Activated T-helper 2 cell treated with anti-CD3 and anti-CD28 coated beads, Interferon-gamma antibody, Interleukin-2, Interleukin-4, amounts not matched to agents 10 μg/mL and 5 μg/mL and 100 μg/mL, durations not matched to agents 14 hours and 24 hours and 36 hours (primary cell): ENCODE measurements around the gene EMC8. TPM values are rescaled to one million over a fixed set of nuclear protein-coding genes. Genes with fewer than 3 reads are reported as not detected.

Experiments
- DNase-seq: peaks from one replicate; pipeline ENCODE4 v3.0.0; 2021; ENCODE audit warnings: low spot score
- H3K27ac Mint-ChIP-seq: one replicate; pipeline ENCODE4 v1.8.0; 2021; ENCODE audit warnings: mixed read lengths
- H3K27me3 Mint-ChIP-seq: one replicate; pipeline ENCODE4 v1.8.0; 2021; ENCODE audit warnings: low read depth, mixed read lengths
- H3K36me3 Mint-ChIP-seq: one replicate; pipeline ENCODE4 v1.8.0; 2021; ENCODE audit warnings: low read depth, mixed read lengths
- H3K4me1 Mint-ChIP-seq: one replicate; pipeline ENCODE4 v1.8.0; 2021; ENCODE audit warnings: low read depth, mixed read lengths
- H3K4me3 Mint-ChIP-seq: one replicate; pipeline ENCODE4 v1.8.0; 2021; ENCODE audit warnings: low read depth, mild to moderate bottlenecking, moderate library complexity, mixed read lengths
- H3K9me3 Mint-ChIP-seq: one replicate; pipeline ENCODE4 v1.8.0; 2021; ENCODE audit warnings: mixed read lengths
- intact Hi-C: fragments of 100-400 bp; cut with micrococcal nuclease; formaldehyde crosslinking; loops from one replicate; pipeline ENCODE4 v1.15.1; 2023
- total RNA-seq: library from RNA; stranded (reverse); gene quantifications from 2 replicates; pipeline ENCODE4 v1.2.3, GENCODE V29; 2022

The EMC8 gene
- total RNA-seq, 1 donor from 2014 or later = 40.2 TPM

- no peaks in the 10 kb centered on the region for H3K27me3 Mint-ChIP-seq
- H3K9me3 Mint-ChIP-seq = no peaks in the 10 kb centered on the region
- no peaks in the 10 kb centered on the region for H3K36me3 Mint-ChIP-seq
- H3K4me3 Mint-ChIP-seq = no peak overlapping the region
- no peak overlapping the region for H3K27ac Mint-ChIP-seq
- intact Hi-C loops = no loop called here
- H3K4me1 Mint-ChIP-seq = no peaks in the 10 kb centered on the region
- no peak for DNase-seq
Observed at GRCh38 chr16:85765767-85766166, 33.6 kb downstream of the EMC8 start.

DNA sequence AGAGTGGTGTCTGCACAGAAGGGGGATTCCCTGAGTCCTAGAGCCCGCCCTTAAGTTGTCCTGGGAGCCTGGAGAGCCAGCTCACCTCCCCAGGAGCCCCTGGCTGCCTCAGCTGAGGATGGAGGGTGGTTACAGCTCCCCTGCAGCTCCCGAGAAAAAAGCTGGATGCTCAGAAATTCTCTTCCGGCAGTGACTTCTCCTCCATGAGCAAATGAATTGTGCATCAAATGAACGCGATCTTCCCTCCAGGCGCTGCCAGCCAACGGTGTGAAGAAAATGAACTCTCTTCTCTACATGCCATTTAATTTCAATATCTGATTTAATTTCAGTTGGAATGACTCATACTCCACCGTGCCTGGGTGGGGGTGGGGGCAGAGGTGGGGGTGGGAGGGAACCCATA is 34.1 kb downstream of the EMC8 start:
- DNase-seq = no peak
- no peaks in the 10 kb centered on the region for H3K9me3 Mint-ChIP-seq
- H3K36me3 Mint-ChIP-seq = no peaks in the 10 kb centered on the region
- H3K4me3 Mint-ChIP-seq = no peak overlapping the region
- intact Hi-C loops = no loop called here
- no peaks in the 10 kb centered on the region for H3K4me1 Mint-ChIP-seq
- H3K27ac Mint-ChIP-seq = no peak overlapping the region
- H3K27me3 Mint-ChIP-seq = no peaks in the 10 kb centered on the region

- H3K4me1 Mint-ChIP-seq = peaks cover 2% of the 10 kb centered on the region
- H3K27ac Mint-ChIP-seq = no peak overlapping the region
- no peaks in the 10 kb centered on the region for H3K9me3 Mint-ChIP-seq
- H3K27me3 Mint-ChIP-seq = peaks cover 10% of the 10 kb centered on the region
- DNase-seq = no peak
- intact Hi-C loops = no loop called here
- no peaks in the 10 kb centered on the region for H3K36me3 Mint-ChIP-seq
- H3K4me3 Mint-ChIP-seq = no peak overlapping the region
Observed at GRCh38 chr16:85763616-85764015, 35.7 kb downstream of the EMC8 start.

- intact Hi-C loops = no loop called here
- Mint-ChIP-seq H3K27me3 (peaks cover 10% of the 10 kb centered on the region), H3K27ac (no peak overlapping the region), H3K4me3 (no peak overlapping the region), H3K4me1 (peaks cover 2% of the 10 kb centered on the region), H3K9me3 (no peaks in the 10 kb centered on the region), H3K36me3 (no peaks in the 10 kb centered on the region)
- DNase-seq = no peak
Observed at GRCh38 chr16:85762970-85763369, 36.4 kb downstream of the EMC8 start.

DNA sequence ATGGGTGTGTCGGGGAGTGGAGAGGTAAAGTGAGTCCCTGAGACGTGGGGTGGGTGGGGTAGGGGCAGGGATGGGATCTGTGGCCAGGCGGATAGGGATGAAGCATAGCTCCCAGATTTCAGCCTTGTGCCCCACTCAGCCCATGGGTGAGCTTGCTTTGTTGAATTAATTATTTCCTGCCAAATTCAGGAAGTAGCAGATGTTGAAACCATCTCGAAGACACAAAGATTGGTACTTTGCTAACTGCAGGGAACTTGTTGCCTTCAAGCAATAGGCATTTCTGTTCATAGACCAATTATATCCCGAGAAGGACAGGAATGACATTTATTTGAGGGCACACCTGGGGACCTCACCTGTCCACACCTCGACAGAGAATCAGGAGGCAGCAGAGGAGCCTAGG is 37.5 kb downstream of the EMC8 start:
- intact Hi-C loops = no loop called here
- H3K36me3 Mint-ChIP-seq = no peaks in the 10 kb centered on the region
- peaks cover 2% of the 10 kb centered on the region for H3K4me1 Mint-ChIP-seq
- H3K4me3 Mint-ChIP-seq = no peak overlapping the region
- DNase-seq = no peak
- H3K27ac Mint-ChIP-seq = no peak overlapping the region
- H3K9me3 Mint-ChIP-seq = no peaks in the 10 kb centered on the region
- peaks cover 10% of the 10 kb centered on the region for H3K27me3 Mint-ChIP-seq

- Mint-ChIP-seq H3K9me3 (no peaks in the 10 kb centered on the region), H3K36me3 (no peaks in the 10 kb centered on the region), H3K4me1 (peaks cover 2% of the 10 kb centered on the region), H3K27me3 (peaks cover 10% of the 10 kb centered on the region), H3K27ac (no peak overlapping the region), H3K4me3 (no peak overlapping the region)
- intact Hi-C loops = no loop called here
- no peak for DNase-seq
Observed at GRCh38 chr16:85759631-85760419, 39.5 kb downstream of the EMC8 start.

DNA sequence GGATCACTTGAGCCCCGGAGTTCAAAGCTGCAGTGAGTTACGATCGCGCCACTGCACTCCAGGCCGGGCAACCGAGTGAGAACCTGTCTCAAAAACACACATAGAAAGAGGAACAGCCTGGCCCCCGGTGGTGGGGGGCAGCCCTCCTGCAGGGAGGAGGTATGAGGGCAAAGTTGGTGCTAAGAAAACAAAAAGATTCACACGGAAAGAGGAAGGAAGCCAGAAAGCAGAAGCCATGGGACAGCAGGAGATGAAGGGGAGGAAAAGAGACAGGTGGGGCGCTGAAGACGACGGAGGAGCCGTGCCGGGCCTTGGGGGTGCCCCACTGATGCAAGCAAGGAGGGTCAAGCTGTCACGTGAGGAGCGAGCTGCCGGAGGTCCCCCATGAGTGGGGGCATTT is 40.2 kb downstream of the EMC8 start:
- H3K4me3 Mint-ChIP-seq = no peak overlapping the region
- intact Hi-C loops = no loop called here

GRCh38 chr16:85757341-85757822 is 42.0 kb downstream of the EMC8 start:
- Mint-ChIP-seq H3K36me3 (no peaks in the 10 kb centered on the region), H3K27me3 (peaks cover 17% of the 10 kb centered on the region), H3K9me3 (no peaks in the 10 kb centered on the region), H3K27ac (no peak overlapping the region), H3K4me1 (peaks cover 2% of the 10 kb centered on the region), H3K4me3 (no peak overlapping the region)
- DNase-seq = no peak
- intact Hi-C loops = no loop called here

More for the DNA sequence above, 40.2 kb downstream of the EMC8 start:
- Mint-ChIP-seq H3K9me3 (no peaks in the 10 kb centered on the region), H3K4me1 (peaks cover 2% of the 10 kb centered on the region), H3K27ac (no peak overlapping the region), H3K27me3 (peaks cover 10% of the 10 kb centered on the region), H3K36me3 (no peaks in the 10 kb centered on the region)
- no peak for DNase-seq

DNA sequence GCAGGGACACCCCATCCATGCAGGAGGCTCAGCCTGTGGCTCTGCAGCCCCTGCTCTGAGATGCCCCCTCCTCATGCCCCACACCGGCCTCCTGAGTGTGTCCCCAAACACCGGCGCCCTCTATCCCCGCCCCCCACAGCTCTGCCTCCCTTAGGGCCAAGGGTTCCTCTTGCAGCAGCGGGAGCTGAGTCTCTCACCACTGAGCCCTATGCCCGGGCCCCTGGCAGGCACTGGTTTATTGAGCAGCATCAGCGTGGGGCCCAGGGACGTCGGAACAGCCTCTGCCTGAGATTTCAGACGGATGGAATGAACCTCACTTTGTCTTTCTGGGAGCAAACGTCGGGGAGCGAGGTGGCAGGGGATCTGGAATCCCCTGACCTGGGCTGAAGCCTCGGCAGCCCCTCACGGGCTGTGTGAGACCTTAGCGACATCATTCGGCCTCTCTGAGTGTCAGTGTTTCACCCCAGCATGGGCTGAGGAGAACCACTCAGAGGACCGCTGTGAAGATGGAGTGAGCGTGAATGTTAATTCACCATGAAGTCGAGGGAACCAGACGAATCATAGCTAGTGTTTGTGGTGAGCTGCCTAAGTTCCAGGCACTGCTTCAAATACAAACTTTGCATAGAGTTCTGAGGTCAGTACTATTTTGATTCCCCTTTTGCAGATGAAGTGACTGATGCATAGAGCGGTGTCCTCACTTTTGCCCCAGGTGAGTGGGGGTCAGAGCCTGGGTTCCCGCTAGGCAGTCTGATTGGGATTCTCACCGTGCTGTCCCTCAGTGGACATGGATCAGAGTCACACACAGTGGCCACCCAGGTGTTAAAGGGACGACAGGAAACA is 43.2 kb downstream of the EMC8 start:
- intact Hi-C loops = no loop called here
- H3K9me3 Mint-ChIP-seq = no peaks in the 10 kb centered on the region
- no peak overlapping the region for H3K27ac Mint-ChIP-seq

GRCh38 chr16:85754413-85754812 is 44.9 kb downstream of the EMC8 start:
- Mint-ChIP-seq H3K9me3 (no peaks in the 10 kb centered on the region), H3K36me3 (no peaks in the 10 kb centered on the region), H3K27ac (no peak overlapping the region), H3K27me3 (peaks cover 25% of the 10 kb centered on the region), H3K4me3 (no peak overlapping the region), H3K4me1 (peaks cover 5% of the 10 kb centered on the region)
- intact Hi-C loops = no loop called here
- DNase-seq = no peak

More for the DNA sequence above, 43.2 kb downstream of the EMC8 start:
- peaks cover 24% of the 10 kb centered on the region for H3K27me3 Mint-ChIP-seq
- H3K4me3 Mint-ChIP-seq = no peak overlapping the region
- DNase-seq = no peak
- peaks cover 2% of the 10 kb centered on the region for H3K4me1 Mint-ChIP-seq
- no peaks in the 10 kb centered on the region for H3K36me3 Mint-ChIP-seq

- Mint-ChIP-seq H3K27ac (no peak overlapping the region), H3K27me3 (peaks cover 22% of the 10 kb centered on the region), H3K9me3 (no peaks in the 10 kb centered on the region), H3K36me3 (no peaks in the 10 kb centered on the region), H3K4me1 (peaks cover 3% of the 10 kb centered on the region), H3K4me3 (no peak overlapping the region)
- no peak for DNase-seq
- intact Hi-C loops = no loop called here
Observed at GRCh38 chr16:85753976-85754375, 45.4 kb downstream of the EMC8 start.

GRCh38 chr16:85753559-85753958 is 45.8 kb downstream of the EMC8 start:
- Mint-ChIP-seq H3K9me3 (no peaks in the 10 kb centered on the region), H3K4me1 (peaks cover 3% of the 10 kb centered on the region), H3K27me3 (peaks cover 20% of the 10 kb centered on the region), H3K4me3 (no peak overlapping the region), H3K36me3 (no peaks in the 10 kb centered on the region), H3K27ac (no peak overlapping the region)
- no peak for DNase-seq
- intact Hi-C loops = no loop called here
